Measurements from ENCODE around the gene CCNT2. TPM values are rescaled to one million over a fixed set of nuclear protein-coding genes. Genes with fewer than 3 reads are reported as not detected.

CCNT2 gene
- total RNA-seq, 4 donors from 2014 or later: 53.2 to 152 (median 84.9) TPM

DNA sequence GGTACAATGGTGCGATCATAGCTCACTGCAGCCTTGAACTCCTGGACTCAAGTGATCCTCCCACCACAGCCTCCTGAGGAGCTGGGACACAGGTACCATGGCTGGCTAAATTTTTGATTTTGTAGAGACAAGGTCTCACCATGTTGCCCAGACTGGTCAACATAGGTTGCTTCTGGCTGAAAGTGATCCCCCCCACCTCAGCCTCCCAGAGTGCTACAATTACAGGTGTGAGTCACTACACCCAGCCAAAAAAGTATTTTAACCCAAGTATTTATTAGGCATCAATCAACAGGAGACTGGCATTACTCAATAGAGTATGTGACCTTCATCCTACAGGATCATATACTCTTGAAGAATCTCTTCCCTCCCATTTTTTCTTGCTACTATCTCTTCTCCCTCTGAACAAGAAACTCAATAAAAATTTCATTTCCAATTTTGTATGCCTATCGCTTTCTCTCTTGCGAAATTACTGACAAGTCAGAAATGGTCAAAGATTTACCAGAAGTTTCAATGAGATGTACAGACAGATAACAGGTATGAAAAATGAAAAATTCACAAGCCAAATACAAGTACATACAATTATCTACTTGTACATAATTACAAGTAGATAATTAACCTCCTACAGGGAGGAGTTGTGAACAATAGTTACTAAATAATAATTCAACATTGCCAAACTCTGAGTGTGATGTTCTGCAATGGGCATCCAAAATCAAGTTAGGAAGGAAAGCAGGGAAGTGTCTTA is 34.9 kb upstream of the CCNT2 start:
- Histone ChIP-seq H3K27me3 (no peaks in the 10 kb centered on the region), H3K36me3 (no peaks in the 10 kb centered on the region), H3K9me3 (no peaks in the 10 kb centered on the region), H3K4me1 (no peaks in the 10 kb centered on the region), H3K4me3 (no peak overlapping the region), H3K27ac (no peak overlapping the region)
- intact Hi-C loops (cut with DNase I; ENCODE audit: low total_unique reads): no loop called here
- TF ChIP-seq, protein P1, sequence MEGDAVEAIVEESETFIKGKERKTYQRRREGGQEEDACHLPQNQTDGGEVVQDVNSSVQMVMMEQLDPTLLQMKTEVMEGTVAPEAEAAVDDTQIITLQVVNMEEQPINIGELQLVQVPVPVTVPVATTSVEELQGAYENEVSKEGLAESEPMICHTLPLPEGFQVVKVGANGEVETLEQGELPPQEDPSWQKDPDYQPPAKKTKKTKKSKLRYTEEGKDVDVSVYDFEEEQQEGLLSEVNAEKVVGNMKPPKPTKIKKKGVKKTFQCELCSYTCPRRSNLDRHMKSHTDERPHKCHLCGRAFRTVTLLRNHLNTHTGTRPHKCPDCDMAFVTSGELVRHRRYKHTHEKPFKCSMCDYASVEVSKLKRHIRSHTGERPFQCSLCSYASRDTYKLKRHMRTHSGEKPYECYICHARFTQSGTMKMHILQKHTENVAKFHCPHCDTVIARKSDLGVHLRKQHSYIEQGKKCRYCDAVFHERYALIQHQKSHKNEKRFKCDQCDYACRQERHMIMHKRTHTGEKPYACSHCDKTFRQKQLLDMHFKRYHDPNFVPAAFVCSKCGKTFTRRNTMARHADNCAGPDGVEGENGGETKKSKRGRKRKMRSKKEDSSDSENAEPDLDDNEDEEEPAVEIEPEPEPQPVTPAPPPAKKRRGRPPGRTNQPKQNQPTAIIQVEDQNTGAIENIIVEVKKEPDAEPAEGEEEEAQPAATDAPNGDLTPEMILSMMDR (IDR thresholded peaks at IDR 0.05): no peak
- DNase-seq: no peak

DNA sequence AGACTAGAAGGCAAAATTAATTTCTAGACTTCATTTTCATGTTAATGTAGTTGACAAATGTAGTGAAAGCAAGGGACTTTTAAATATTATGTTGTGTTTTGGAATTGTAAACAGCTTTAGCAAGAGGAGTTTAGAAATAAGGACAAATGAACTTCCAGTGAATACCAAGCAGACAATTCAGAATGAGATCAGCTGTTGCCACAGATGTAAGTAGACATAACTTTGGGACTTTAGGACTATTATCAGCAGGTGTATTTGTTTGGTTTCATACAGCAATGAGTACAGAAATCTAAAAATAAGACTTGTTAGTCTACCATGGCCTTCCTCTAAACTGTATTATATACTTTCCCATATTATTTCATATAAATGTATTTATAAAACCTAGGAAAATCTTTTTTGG is 34.2 kb upstream of the CCNT2 start:
- Histone ChIP-seq H3K36me3 (no peaks in the 10 kb centered on the region), H3K27me3 (no peaks in the 10 kb centered on the region), H3K9me3 (no peaks in the 10 kb centered on the region), H3K4me1 (no peaks in the 10 kb centered on the region), H3K27ac (no peak overlapping the region), H3K4me3 (no peak overlapping the region)
- intact Hi-C loops (cut with DNase I; ENCODE audit: low total_unique reads): no loop called here
- no peak for DNase-seq
- no peak for TF ChIP-seq POLR2A (IDR thresholded peaks at IDR 0.05)
- TF ChIP-seq, protein P1 (IDR thresholded peaks at IDR 0.05): no peak

DNA sequence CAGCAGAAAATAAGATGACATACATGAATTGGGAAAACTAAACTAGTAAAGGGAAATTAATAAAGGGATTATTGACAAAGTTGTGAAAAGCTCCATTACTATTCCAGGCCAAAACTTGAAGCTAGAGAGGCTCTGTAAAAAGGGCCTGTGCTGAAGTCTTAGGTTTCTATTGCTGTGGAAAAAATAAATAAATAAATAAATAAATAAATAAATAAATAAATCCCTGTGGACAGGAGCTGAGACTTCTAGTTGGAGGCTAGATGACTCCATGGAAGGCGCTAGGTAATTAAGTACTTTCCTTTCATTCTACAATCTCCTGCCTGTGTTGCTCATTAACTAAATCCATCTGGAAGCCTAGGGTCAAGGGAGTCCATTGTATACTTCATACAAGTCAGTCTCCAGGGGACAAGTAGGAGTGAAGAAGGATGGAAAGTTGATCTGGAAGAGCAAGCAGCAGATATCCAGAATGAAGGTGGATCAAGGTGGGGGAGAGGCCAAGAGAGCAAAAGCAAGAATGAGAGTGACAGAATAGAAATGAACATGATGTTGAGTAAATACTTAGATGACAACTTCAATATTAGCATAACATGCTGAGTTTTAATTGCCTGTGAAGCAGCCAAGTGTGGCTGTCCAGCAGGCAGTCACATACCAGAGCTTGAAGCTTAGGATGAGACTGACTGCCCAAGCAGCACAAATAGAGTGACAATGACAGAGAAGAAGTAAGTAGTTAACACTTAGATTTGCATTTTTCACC is 26.2 kb upstream of the CCNT2 start:
- H3K4me3 ChIP-seq: no peak overlapping the region
- no peaks in the 10 kb centered on the region for H3K4me1 ChIP-seq
- H3K9me3 ChIP-seq: no peaks in the 10 kb centered on the region
- DNase-seq: no peak
- H3K36me3 ChIP-seq: no peaks in the 10 kb centered on the region
- TF ChIP-seq, protein P1 (IDR thresholded peaks at IDR 0.05): no peak
- TF ChIP-seq POLR2A (IDR thresholded peaks at IDR 0.05): no peak
- H3K27ac ChIP-seq: no peak overlapping the region
- intact Hi-C loops (cut with DNase I; ENCODE audit: low total_unique reads): no loop called here
- H3K27me3 ChIP-seq: no peaks in the 10 kb centered on the region

DNA sequence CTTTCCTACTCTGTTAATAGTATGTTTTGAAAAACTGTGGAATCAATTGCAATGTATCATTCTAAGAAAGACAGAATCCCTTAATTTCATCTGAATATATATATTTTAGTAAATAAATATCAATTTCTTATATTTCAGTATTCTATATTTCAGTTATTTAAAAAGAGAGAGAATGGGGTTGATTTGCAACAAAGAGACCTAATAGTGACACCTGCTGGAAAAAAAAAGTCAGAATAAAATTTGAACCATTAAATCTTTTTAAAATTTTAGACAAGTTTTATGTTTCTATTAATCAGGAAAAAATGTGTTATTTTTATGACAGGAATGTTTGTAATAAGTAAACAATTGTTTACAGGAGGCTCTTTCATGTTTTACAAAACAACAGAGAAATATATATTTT is 20.7 kb upstream of the CCNT2 start:
- TF ChIP-seq, protein P1 (IDR thresholded peaks at IDR 0.05): peak in 2 of 4 experiments; percentile 28 to 32
- no peak for TF ChIP-seq POLR2A (IDR thresholded peaks at IDR 0.05)
- Histone ChIP-seq H3K36me3 (no peaks in the 10 kb centered on the region), H3K4me3 (no peak overlapping the region), H3K27ac (no peak overlapping the region), H3K9me3 (no peaks in the 10 kb centered on the region), H3K4me1 (no peaks in the 10 kb centered on the region), H3K27me3 (no peaks in the 10 kb centered on the region)
- intact Hi-C loops (cut with DNase I; ENCODE audit: low total_unique reads): no loop called here
- no peak for DNase-seq

DNA sequence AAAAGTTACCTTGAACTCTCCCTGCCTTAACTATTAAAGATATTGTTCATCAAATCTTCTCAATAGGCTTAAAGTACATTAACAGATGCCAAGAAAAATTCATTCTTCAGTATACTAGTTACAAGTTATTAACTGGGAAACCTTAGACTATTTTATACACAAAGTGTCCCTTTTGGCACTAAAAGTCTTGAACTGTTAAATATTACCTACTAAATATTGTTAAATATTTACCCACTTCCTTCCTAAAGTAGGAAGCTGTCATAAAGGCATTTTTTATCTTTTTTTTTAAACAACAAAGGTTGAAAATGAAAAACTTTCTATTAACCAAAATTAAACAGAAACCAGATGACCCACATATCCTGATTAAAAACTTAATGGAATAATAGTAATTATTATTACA is 19.4 kb upstream of the CCNT2 start:
- no peak overlapping the region for H3K4me3 ChIP-seq
- H3K4me1 ChIP-seq: no peaks in the 10 kb centered on the region
- TF ChIP-seq, protein P1 (IDR thresholded peaks at IDR 0.05): no peak
- no peak for TF ChIP-seq POLR2A (IDR thresholded peaks at IDR 0.05)
- intact Hi-C loops (cut with DNase I; ENCODE audit: low total_unique reads): no loop called here
- no peak for DNase-seq
- no peak overlapping the region for H3K27ac ChIP-seq
- H3K27me3 ChIP-seq: no peaks in the 10 kb centered on the region
- no peaks in the 10 kb centered on the region for H3K36me3 ChIP-seq
- H3K9me3 ChIP-seq: no peaks in the 10 kb centered on the region

Data from uterus (tissue), 4 donors.